Spleen (tissue), 7 donors: ENCODE data around the gene CRYBG1.

ENCODE experiments used
- CTCF ChIP-seq, 11 experiments: fragments of 200-600 bp in 7 of 11; fragments of 450-650 bp in 4 of 11; sonication (generic) in 4 of 11; IDR thresholded peaks in 8 of 11; conservative IDR thresholded peaks in 3 of 11; 1 replicate in 7 of 11; 2 replicates in 4 of 11; pipeline versions ENCODE4 v1.4.0 to v1.8.0; 2016 to 2021; ENCODE audit warnings: antibody characterized with exemption in 11 of 11, inconsistent platforms in 4 of 11, mild to moderate bottlenecking in 1 of 11
- POLR2A ChIP-seq, 3 donors: fragments of 450-650 bp; IDR thresholded peaks; one replicate each; pipeline ENCODE4 v1.5.1; 2017; ENCODE audit warnings: antibody characterized with exemption in 3 of 3, mild to moderate bottlenecking in 1 of 3
- POLR2AphosphoS5 ChIP-seq, 3 donors: sonication (generic); formaldehyde crosslinking; IDR thresholded peaks; one replicate each; pipeline ENCODE4 v1.5.1; 2017; ENCODE audit warnings: antibody characterized with exemption in 3 of 3
- donor health status: DM: no; HTN: no; CAD: no; lungs with moderate emphysema.
- donor health status: DM: no; HTN: no; CAD: no.
- donor health status: DM: no; HTN: no; CAD: no.

GRCh38 chr6:106613590-106613989 lies 253.1 kb downstream of the CRYBG1 start:
- TF ChIP-seq CTCF (IDR thresholded peaks at IDR 0.05 in 8 of 11, conservative IDR thresholded peaks at IDR 0.05 in 3 of 11), result no peak
- TF ChIP-seq POLR2A (IDR thresholded peaks at IDR 0.05), result no peak
- no peak for TF ChIP-seq POLR2AphosphoS5 (IDR thresholded peaks at IDR 0.05)
